Epidermal melanocyte (primary cell): ENCODE measurements around the gene MITF.
A peak's percentile ranks its signal among the peaks of the same experiment; 100 is the strongest.

Source experiments
- DNase-seq: peaks from one replicate; pipeline ENCODE4 v3.0.0; 2011; ENCODE audit warnings: low spot score; ENCODE audit not compliant: insufficient read length

MITF gene

DNA sequence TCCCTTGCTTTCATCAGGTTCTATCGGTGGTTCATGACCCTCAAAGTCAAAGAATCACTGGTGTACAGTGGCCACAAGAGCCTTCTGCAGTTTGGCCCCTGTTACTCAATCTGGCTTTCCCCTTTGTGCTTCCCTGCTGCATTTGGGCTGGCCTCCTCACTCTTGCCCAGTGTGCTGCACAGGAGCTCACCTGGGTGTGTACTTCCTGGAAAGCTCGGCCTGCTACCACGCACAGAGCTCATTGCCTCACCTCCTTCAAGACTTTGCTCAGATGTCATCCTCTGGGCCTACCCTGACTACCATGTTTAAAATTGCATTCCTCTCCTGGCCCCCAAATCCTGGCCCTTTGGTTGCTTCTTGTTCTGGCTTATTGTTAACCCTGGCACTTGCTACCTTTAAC lies 90.9 kb downstream of the MITF start:
- DNase-seq: no peak

DNA sequence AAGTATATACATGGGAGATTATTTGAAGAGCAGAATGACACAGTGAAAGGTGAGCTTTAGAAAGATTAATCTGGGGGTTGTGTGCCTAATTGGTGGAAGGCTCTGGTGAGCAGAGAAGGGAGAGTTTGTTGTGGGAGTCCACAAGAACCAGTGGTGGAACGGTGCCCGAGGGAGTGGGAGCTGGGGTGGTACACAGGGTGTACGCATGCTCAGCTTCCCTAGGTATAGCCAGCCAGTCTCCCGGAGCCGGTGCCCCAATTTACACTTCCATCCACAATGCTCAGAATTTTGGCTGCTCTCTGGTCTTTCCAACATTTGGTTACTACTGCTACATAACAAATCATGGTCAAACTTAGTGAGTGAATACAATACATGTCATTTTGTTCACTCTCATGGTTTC lies 92.5 kb downstream of the MITF start:
- DNase-seq: no peak

DNA sequence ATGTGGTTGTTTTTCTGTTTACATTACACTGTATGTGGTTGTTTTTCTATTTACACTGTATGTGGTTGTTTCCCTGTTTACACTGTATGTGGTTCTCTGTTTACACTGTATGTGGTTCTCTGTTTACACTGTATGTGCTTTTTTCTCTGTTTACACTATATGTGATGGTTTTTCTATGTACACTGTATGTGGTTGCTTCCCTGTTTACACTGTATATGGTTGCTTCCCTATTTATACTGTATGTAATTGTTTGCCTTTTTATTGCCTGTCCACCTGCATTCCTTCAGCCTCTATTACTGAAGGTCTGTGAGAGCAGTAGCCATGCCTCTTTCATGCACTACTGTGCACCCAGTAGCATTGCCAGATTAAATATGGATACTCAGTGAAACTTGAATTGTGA lies 94.3 kb downstream of the MITF start:
- no peak for DNase-seq

DNA sequence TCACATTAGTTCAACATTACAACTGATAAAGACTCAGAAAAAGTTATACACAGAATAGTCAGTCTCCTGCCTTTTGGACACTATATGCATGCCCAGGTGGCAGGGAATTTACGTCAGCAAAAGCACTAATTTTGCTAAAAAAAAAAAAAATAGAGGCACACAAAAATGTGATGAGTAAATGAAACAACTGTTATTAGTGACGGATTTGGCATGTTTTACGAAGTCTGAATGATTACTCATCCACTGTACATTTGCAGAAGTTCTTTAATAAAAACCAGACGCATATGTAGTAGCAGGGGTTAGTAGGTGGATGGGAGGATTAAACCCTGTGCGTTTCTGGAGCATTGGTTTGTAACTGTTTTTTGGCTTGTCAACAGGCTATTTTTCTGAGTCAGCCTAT lies 99.0 kb downstream of the MITF start:
- no peak for DNase-seq

DNA sequence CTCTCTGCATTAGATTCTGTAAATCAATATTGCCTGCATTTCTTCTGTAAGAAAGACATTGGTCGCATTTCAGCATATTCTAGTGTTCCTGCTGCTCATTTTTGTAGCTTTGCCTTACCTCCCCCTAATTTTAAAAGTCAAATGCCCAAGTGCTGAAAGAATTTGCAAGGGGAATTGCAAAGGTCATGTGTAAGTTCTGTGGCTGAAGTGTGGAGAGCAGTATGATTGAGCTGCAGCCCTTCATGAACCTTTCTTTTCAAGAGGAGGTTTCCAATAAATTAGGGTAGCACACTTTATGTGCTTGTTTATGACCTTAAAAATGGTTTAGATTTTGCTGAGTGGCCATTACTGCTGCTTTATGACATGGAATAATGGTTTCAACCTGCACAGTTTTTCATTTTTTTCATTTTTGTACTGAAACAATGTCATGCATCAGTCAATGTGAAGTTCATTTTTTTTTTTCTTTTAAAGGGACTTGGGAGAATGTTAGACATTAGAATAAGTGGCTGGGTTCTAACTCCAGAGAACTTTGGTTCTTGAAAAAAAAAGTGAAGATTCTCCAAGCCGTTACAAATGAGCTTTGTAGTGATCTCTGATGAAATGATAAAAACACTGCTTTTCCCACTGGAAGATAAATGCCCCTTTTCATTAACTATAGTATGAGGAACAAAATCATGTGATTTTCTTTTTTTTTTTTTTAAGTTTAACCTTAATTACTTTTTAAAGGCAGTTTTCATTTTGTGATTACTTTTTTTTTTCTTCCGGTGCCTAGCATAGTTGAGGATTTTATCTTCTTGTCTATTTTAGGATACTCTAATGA lies 99.6 kb downstream of the MITF start:
- no peak for DNase-seq

DNA sequence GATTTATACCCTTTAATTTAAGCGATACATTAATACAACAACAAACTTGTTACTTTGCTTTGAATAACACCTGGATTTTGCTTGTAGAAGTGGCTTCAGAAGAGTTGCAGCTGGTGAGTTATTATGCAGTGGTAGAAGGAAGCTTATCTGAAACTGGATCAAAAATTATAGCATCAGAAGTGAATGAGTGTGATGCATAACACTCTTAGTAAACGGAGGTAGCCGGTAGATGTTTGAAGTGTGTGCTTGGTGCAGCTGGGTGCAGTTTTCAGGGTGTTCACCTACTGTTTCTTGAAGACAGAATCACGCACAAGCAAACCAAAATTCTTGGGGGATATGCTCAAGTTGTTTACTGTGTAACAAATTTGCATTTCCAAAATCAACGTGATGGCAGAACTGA lies 103.1 kb downstream of the MITF start:
- DNase-seq: no peak

DNA sequence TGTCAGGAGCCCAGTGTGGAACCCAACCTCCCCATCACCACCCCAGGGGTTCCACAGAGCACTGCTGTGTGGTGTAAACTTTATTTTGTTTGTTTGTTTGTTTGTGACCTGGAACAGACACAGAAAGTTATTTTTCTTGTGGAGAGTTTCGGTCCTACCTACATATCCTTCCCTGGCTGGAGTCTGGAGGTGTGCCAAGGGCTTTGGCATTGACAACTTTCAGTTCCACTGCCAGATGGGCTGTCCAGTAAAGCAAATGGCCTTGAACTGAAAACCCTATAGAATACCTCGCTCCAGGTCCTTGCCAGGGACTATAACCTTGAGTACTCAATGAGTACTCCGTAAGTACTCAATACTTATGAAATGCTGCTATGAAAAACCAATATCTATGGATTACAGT lies 103.5 kb downstream of the MITF start:
- no peak for DNase-seq

DNA sequence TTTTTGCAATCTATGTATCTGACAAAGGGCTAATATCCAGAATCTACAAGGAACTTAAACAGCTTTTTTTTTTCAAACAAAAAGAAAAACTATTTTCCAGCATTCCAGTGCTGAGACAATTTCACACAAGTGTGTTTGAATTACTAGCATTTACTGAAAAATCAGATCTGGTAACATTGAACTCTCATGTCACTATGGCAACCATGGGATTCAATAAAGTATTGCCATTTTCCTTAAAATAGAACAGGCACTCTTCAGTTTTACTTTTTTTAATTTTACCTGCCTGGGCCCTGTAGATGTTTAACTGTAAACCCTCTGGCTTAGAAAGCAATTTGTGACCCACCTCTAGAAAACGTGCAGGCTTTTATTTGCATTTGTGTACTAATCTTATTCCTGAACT lies 105.4 kb downstream of the MITF start:
- no peak for DNase-seq

DNA sequence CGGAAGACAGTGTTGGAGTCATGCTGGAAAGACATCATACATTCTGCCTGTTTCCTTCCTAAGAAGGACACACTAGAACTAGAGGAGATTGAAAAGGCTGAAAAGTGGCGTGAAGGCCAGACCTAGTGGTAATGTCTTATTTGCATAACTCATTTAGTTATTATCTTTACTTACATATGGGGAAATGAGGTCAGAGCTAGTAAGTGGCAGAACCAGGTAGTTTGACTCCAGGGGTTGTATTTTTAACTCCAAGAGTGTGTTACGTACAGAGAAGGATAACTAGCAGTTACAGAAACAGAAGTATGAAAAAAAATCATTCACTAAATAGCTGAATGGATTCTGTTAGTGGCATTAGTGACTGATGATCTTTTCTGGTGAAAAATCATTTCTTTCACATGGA lies 108.0 kb downstream of the MITF start:
- no peak for DNase-seq

DNA sequence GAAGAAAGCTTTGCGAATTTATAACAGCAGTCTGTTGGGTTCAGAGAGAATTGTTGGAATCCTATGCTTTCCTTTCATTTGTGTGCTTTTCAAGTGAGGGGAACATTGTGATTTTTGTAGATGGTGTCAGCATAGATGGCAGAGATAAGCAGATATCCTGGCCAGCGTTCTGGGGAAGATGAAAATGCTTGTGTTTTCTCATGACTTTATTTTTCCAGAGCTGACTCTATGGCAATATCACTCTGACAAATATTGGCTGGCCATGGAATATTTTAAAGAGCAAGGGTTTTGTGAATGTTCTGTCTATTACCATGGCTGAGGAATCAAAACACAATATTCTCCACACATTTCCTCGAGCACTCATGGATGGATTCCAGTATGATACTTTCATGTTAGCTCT lies 108.8 kb downstream of the MITF start:
- DNase-seq: no peak

DNA sequence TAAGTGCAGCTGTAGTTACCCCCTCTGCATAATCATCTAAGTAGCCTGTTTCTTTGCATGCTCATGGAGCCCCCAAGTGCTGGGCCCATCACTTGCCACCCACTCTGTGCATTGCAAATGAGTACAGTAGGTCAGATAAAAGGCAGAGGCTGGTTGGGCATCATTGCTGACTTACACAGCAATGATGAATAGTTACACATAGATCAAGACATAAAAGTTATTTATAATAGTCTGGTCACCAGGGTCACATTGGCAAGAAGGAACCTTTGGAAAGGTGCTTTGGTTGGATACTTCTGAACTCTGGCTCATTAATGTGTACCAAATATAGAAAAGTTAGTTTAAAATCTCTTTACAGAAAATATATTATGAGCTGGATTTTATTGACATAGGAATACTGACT lies 111.6 kb downstream of the MITF start:
- DNase-seq: no peak

DNA sequence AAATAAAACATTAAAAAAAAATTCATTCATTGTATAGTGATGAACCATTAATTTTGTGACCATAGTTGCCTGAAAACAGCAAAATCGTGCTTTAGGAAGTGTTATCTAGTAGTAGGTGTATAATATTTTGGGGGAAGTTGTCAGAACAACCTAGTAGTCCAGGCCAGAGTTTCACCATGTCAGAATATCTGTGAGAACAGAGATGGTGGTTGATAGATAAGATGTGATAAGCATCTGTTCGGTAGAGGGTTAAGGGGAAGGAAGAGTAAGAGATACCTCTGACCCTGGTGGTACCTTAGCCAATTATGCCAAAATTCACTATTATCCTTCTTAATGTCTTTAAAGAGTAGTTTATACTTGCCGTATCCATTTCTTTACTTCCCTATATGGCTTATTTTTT lies 113.8 kb downstream of the MITF start:
- no peak for DNase-seq

DNA sequence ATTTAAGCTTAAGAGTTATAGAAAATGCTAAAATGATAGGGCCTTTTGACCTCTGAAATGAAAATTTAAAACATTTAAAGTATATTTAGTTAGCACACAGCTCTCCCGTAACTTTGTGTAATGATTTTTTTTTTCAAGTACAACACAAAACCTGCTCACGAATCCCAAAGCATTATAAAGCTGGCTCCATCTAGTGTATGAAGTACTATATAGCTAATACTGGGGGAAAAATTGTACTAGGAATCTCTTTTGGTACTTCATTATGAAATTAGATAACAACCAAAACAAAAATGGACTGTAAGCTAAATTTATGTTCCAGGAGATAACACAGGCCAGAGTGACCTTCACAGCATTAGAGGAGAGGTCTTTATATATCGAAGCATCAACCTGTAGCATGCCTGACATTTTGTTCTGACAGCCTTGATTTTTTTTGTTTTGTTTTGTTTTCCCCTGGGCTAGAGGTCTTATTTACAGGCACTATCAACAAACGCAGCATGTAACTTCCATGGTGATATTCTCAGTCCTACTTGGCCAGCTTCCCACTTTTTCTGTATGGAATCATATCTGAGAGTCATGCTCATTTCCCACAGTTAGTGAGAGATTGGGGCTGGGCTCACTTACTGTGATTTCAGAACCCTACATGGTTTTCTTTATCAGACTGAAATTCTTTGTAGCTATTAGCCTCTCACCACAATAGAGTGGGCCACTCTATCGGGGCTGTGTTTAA lies 116.3 kb downstream of the MITF start:
- peak; percentile 35 for DNase-seq

DNA sequence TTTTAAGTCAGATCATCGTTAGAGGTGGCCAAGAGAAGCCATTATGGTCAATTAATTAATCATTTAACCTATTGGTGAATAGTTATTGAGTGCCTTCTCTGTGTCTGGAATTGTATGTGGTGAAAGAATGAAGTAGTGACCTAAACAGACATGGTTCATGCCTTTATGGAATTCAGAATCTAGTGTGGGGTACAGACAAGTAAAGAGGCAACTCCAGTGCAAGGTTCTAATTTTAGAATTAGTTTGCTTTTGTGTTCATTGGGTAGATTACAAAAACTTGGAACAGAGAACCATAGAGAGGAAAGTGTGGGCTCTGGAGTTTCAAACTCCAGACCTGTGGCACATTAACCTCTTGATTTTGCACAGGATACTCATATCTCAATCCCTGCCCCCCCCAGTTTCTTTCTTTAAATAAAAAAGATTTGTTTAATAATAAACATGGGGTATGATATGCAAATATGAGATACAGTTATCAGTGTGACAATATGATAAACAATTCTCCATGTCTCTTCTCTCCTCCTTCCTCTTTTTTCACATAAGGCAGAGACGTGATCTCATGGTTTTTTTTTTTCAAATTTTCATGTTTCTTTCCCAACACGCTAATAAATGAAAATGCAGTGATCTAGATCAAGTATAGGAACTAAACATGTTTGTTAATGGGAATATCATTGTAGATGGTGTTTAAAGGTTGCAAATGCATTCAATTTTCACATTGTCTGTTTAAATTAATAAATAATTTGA lies 117.9 kb downstream of the MITF start:
- no peak for DNase-seq

DNA sequence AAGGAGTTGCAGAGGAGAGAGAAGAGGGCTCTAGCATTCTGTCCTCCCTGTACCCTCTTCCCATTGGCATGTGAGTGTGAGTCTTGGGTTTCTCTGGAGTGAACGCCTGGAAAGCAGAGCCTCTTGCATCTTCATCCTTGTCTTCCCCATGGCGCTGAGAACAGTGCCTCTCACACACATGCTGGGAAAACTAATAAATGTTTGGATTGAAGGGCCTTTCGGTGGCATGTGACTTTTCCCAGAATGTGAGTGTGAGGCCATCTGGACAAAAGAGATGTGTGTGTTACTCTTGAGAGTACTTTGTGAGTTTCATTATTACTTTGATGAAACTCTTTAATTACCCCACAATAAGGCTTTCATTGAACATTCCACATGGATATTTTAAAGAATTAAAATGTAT lies 122.3 kb downstream of the MITF start:
- peak; percentile 49 for DNase-seq

DNA sequence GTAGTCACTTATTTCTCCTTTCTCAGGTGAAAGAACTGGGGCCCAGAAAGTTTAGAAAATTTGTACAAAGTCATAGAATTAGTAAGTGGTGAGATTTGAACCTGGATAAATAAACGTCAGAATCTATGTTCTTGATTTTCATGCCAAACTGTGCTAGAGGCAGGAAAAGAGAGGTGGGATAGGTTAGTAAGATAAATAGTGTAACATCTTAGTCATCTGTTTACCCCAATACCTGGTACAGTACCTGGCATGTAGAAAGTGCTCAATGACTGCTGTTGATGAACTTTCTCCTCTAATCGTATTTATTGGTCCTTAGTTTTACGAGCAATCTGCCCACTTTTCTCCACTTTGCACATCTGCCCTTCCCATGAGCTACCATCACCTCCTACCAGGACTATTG lies 124.9 kb downstream of the MITF start:
- DNase-seq: no peak

DNA sequence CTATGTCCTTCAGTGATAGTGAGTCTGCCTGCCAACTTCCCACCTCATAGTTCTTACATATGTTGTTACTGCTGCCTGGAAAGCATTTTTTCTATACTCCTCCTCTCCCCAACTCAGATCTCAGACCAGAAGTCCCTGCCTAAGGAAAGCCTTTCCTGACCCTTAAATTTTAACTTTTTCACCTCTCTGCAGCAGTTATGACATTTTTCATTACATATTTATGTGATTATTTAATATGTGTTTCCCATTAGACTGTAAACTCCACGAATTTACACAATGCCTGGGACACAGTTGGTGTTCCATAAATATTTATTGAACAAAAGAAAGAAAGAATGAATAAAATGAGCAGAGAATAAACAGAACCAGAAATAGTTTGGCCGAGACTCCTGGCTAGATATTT lies 125.5 kb downstream of the MITF start:
- DNase-seq: no peak

DNA sequence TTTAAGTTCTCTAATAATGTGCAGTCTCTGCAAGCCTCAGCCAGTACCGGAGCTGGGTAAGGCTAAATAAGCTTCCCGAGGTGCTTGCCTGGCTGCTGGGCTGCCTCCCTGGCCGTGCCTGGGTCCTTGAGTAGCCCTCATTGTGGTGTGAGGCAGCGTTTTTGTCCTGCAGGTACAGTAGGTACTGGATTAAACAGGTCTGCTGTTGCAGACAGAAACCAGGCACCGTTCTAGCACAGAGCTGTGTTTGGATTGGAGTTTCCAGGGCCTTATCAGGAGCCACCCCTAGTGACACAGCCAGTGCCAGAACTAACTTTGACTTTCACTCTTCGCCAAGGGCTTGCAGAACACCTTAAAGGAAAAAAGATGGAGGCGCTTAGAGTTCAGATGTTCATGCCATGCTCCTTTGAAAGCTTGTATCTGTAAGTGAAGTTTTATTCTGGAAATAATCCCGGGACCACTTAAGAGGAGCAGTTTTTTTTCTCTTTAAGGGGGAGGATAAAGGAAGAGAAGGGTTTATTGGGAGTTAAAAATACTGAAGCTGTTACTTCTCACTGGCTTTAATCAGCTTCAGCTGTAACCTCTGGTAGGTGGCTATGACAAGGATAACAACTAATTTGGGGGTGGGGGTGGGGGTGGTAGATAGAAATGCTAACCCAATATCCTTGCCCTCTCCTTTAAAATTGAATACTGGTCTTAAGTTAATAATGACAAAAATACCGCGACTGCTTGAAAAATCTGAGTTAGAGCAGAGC lies 126.8 kb downstream of the MITF start:
- no peak for DNase-seq

DNA sequence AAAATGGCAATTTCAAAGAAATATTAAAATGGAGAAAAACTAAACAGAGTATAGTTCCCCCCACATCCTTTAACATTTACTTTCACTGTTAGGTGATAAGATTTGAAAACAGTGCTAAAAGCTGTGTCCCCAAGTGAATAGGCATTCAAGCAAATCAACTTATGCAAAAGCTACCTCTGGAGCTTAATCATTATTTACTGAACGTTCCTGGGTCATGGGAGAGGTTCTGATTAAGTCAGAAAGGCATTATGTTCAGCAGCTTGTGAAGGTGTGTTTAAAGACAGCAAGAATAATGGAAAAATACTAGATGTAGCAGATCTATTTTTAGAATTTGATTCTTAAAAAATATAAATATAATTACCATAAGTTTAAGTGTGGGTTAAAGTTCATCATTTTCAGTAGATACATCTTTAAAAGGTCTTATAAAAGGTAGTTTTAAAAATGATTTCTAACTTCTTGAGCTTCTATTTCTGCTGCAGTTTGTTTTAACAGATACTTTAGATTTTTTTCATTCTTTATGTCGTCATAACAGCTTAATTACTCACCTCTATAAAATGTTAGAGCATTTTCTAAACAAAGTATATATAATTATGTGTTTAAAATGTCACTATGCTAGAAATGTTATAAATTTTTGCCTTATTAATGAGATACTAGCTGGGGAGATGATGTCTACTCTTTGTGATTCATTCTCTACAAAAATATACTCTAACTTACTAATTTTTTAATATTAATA lies 127.9 kb downstream of the MITF start:
- DNase-seq: no peak

DNA sequence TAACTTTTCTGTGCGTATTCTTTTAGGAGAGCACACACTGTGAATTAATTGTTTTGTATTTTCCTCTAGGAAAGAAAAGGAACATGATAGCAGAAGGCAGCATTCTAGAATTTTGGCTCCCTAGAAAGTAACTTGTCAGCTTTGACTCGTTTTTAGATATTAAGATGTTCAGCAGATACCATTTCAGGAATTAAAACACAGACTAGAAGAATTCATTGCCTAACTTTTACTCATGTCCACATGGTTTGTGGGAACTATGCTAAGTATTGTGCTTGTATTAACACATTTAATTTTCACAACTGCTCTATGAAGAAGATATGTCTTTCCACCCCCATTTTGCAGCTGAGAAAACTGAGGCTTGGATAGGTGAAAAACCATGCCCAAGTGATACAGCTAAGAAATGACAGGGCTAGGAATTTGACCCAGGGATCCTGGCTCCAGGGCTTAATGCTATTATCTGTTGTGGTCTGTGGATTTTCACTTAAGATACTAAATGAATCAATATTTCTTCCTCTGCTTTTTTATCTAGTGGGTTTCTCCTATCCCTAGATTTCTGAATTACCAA lies 128.8 kb downstream of the MITF start:
- DNase-seq: no peak
